GM12872 (cell line): Measurements from ENCODE around the gene EEF1AKMT2.

ENCODE experiments used
- TF ChIP-seq, protein P1 (sequence below): IDR thresholded peaks from 3 replicates; pipeline ENCODE4 v1.5.1; 2011; ENCODE audit warnings: low read depth, mild to moderate bottlenecking, low read length, moderate library complexity; ENCODE audit not compliant: insufficient read depth

EEF1AKMT2 gene

DNA sequence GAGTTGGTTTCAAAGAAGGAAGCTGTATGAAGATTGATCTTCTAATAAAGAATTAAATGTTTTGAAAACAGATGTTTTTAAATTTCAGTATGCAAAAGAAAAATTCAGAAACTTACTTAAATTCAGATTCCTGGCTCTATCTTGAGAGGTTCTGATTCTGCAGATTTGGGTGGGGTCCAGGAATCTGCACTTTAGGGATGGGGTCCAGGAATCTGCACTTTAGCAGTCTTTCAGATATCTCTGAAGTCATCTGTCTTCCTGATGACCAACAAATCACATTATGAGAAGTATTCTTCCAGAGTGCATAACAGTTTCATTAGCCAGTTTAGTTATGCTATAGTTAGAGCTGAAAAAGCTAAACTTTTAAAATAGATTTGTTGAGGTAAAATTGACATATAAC is 34.0 kb upstream of the EEF1AKMT2 start:
- TF ChIP-seq, protein P1, sequence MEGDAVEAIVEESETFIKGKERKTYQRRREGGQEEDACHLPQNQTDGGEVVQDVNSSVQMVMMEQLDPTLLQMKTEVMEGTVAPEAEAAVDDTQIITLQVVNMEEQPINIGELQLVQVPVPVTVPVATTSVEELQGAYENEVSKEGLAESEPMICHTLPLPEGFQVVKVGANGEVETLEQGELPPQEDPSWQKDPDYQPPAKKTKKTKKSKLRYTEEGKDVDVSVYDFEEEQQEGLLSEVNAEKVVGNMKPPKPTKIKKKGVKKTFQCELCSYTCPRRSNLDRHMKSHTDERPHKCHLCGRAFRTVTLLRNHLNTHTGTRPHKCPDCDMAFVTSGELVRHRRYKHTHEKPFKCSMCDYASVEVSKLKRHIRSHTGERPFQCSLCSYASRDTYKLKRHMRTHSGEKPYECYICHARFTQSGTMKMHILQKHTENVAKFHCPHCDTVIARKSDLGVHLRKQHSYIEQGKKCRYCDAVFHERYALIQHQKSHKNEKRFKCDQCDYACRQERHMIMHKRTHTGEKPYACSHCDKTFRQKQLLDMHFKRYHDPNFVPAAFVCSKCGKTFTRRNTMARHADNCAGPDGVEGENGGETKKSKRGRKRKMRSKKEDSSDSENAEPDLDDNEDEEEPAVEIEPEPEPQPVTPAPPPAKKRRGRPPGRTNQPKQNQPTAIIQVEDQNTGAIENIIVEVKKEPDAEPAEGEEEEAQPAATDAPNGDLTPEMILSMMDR: no peak

DNA sequence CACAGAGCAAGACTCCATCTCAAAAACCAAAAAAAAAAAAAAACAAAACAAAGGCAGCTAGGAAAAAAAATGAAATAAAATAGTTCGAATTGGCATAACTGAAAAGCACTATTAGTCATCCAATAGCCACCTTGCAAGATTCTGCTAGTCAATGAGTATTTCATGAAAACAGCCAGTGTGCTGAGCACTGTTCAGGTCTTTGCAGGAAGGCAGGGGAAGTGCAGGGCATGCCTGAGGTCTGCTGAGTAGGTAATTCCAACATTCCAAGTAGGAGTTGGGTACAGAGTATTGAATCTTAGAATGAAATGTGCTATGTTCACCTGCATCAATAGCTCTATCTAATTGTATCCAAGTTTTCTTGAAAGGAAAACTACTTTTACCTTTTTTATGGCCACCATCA is 32.8 kb upstream of the EEF1AKMT2 start:
- TF ChIP-seq, protein P1: no peak

DNA sequence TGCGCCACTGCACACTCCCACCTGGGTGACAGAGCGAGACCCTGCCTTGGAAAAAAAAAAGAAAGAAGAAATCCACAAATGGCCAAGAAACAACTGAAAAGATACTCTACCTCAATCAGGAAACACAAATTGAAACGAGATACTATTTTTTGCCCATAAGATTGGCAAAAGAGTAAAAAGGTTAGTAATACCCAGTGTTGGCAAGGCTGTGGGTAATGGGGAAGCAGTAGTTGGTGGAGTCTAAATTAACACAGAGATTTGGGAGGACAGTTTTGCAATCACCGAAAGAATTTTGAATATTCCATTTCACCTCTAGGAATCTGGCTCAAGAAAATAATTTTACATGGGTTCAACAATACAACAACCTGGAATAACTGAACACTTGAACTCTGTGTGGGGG is 29.8 kb upstream of the EEF1AKMT2 start:
- TF ChIP-seq, protein P1: no peak

DNA sequence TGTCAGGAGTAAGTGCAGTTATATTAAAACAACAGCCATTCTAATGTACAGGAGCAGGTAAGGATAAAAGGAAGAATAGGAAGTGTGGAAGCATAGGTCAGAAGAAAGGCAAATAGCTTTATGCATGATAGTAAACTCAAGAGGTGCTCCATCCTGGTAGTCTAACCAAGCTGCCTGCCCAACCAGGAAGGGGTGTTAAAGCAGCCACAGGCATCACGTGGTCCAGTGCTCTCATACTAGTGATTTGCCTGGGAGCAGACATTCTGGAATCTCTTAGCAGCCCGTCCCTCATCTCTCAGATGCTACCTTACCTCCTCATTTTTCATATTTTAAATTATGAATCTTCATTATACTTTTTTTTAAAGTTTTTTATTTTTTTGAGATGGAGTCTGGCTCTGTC is 28.4 kb upstream of the EEF1AKMT2 start:
- TF ChIP-seq, protein P1: no peak

DNA sequence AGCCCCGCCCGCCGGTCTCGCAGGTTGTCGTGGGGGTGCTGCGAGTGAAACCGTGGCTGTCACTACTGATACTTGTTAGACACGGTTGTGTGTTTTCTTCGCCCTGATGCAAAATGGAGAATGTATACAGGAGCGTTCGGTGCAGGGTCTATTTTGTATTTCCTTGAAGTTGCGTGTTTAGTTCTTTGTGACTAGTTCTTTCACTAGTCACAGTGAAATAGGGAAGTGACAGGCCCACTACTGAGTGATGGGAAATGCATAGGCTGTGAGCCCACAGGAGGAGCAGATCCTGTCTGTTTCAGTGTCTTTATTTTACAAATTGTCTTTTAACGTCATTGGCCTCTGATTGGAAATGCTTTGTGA is 10.6 kb upstream of the EEF1AKMT2 start:
- TF ChIP-seq, protein P1: no peak

DNA sequence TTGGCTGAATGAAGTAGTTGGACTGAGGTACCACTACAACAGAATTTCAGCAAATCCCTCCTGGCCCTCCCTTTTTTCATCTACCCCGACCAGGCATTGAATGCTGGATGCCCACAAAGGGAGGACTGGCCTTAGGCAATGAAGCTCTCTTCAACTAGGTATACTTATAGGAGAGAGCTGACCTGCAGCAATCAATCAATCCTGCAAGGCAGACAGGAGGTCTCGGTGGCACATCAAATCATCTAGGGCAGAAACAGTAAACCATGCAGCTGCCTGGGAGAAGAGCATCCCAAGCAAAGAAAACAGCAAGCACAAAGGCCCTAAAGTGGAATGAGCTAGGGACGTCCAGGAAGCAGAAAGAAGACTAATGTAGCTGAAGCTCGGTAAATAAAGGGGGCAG is 7.5 kb upstream of the EEF1AKMT2 start:
- TF ChIP-seq, protein P1: no peak

DNA sequence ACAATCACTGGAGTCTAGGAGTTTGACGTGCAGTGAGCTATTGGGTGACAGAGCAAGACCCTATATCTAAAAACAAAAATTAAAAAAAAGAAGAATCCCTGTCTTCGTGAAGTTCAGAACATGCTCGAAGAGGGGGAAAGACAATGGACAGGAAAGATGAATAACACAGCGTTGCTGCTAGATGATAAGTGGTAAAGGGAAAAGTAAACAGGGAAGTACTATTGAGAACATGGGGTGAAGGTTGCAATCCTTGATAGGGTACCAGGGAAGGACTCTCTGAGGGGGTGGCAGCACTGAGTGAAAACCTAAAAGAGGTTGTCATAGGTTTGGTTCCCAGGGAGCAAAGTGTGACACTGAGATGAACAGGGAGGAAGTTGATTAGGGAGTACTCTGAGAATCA is 7.1 kb upstream of the EEF1AKMT2 start:
- TF ChIP-seq, protein P1: no peak

DNA sequence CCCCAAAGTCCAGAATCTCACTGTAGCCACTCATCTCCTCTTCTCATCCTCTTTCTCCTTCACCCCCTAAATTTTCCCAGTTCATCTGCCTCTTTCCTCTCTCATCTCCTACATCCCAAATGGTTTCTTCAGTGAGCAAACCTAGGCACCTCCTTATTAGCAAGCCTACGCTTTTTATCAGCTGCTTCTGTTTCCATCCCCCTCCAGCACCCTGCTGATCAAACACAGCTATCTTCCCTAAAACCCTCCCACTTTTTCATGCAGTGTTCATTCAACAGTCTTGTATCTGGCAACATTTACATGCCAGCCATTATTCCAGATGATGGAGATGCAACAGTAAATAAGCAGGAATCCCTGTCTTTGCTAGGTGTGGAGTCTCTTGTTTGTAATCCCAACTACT is 6.7 kb upstream of the EEF1AKMT2 start:
- TF ChIP-seq, protein P1: no peak
